SK-N-MC (cell line): ENCODE results near the gene PDE4B.

Source experiments
- EZH2 ChIP-seq: fragments of 200-600 bp; sonication (generic); IDR thresholded peaks from one replicate; pipeline ENCODE4 v1.6.1; 2017; ENCODE audit warnings: antibody characterized with exemption
- POLR2AphosphoS5 ChIP-seq: IDR thresholded peaks from 2 replicates; pipeline ENCODE4 v1.6.1; 2012; ENCODE audit warnings: mild to moderate bottlenecking, low read depth, low read length, borderline replicate concordance

- TF ChIP-seq POLR2AphosphoS5, result no peak
- no peak for TF ChIP-seq EZH2
These were observed 591.7 kb downstream of the PDE4B start for GRCh38 chr1:66384258-66384921.
